Measurements from ENCODE around the gene DMD.

DNA sequence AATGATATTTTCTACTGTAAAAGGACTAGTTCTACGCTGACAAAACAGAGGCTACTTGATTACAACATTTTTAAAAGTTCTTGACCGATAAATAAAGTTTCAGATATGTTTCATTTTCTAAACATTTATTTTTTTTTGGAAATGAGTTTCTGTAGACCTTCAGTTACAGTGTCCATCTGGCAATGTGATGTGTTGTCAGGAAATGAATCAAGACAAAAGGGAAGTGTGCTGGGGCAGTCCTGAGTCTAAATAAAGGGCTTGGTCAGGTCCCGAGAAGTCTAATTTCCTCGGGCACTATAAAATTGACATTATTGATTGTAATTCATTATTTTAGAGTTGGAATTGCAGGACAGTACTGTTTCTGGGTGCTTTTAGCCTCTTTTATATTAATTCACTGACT, 2082.5 kb downstream of the DMD start:
- TF ChIP-seq EZH2 (IDR thresholded peaks at IDR 0.05), result no peak
- TF ChIP-seq, protein P1, sequence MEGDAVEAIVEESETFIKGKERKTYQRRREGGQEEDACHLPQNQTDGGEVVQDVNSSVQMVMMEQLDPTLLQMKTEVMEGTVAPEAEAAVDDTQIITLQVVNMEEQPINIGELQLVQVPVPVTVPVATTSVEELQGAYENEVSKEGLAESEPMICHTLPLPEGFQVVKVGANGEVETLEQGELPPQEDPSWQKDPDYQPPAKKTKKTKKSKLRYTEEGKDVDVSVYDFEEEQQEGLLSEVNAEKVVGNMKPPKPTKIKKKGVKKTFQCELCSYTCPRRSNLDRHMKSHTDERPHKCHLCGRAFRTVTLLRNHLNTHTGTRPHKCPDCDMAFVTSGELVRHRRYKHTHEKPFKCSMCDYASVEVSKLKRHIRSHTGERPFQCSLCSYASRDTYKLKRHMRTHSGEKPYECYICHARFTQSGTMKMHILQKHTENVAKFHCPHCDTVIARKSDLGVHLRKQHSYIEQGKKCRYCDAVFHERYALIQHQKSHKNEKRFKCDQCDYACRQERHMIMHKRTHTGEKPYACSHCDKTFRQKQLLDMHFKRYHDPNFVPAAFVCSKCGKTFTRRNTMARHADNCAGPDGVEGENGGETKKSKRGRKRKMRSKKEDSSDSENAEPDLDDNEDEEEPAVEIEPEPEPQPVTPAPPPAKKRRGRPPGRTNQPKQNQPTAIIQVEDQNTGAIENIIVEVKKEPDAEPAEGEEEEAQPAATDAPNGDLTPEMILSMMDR (IDR thresholded peaks at IDR 0.05), result no peak

All from neural progenitor cell (in vitro differentiated cells).